Amygdala (tissue), 56 donors: Measurements from ENCODE around the gene AHSP.
"Not testable (repeated sequence)": the region's sequence is repeated elsewhere in the genome, so short reads cannot be mapped to it uniquely, and the experiment has no call there.

ENCODE experiments used
- DNase-seq, 56 donors: peaks; one replicate each; lab custom pipeline; 2025; lab: John Stamatoyannopoulos, UW

The AHSP gene, protein sequence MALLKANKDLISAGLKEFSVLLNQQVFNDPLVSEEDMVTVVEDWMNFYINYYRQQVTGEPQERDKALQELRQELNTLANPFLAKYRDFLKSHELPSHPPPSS

DNA sequence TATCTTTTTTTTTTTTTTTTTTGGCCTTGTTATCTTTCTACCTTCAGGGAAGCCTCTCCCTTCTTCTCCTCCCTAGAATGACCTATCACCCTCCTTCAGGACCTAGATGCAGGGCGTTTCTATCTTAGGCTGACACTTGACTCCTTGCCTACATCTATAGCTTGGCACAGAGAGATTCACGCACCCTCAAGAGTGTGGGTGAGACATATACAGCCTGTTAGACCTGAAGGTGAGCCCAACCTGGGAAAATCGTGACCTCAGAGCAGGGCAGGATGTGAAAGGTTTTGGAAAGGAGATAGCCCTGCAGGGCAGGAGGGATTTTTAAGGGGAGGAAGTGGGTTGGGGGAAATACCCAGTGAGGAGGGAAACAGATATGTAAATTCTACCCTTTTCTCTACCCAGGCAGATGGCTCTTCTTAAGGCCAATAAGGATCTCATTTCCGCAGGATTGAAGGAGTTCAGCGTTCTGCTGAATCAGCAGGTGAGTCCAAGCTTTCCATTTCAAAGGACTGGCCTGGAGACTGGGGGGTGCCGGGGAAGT is at the start of gene AHSP:
AHSP (plus strand) TSS at position 167 of the 541 bp plus-strand sequence; CDS start at position 407, 240 bp downstream.
- no peak for DNase-seq

DNA sequence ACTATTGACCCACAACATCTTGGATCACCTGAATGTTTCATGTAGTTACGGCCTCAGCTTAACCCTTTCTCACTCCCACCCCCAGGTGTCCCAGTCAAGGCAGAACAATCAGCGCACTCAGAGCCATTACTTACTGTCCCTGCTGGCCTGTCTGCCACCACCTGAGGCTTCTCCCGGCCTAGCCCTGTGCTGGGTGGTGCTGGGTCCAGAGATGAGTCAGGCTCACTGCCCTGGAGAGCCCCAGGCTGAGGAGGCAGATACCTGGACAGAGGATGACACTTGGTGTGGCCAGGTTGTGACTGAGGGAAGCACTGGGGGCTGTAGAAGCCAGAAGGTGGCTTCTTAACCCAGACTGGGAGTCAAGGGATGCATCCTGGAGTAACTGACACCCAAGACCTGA is 48.7 kb upstream of the AHSP start:
- no peak for DNase-seq

DNA sequence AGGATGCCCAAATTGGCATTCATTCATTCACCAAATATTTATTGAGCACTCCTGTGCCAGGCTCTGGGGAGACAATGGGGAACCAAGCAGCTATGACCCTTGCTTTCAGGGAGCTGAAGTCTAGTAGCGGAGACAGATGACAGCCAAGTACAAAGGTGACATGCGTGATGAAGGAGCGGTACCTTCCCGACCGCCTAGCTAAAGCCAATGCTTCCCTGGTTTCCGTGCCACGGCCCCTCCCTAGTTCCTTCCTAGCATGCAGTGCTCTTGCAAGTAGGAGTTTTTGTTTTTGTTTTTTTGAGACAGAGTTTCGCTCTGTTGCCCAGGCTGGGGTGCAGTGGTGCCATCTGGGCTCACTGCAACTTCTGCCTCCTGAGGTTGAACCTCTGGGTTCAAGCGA is 47.9 kb upstream of the AHSP start:
- DNase-seq = no peak

DNA sequence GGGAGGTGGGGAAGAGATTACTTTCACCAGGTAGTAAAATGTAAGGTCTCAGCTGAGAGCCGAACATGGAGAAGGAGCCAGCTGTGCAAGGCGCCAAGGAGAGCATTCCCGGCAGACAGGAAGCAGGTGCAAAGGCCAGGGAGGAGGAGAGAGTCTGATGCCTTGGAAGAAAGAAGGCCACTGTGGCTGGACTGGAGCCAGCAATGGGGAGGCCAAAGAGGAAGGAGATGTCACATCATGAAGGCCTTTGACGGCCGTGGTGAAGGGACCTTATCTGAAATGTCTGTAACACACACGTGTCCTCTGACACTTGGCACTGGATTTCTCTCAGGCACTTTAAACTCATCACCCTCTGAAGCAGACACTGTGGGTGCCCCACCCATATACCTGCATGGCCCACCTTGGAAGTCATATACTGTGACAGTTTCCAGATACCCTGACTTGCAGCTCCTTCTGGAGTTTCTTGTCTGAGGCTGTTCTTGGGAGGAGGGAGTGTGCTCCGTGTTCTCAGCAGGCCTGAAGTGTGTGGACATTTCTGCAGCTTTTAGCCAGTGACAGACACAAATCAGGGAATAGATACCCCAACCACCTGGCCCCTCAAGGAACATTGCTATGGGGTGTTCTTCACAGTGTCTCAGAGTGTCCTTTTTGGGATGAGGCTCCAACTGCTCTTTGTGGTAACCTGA is 46.7 kb upstream of the AHSP start:
- no peak for DNase-seq

DNA sequence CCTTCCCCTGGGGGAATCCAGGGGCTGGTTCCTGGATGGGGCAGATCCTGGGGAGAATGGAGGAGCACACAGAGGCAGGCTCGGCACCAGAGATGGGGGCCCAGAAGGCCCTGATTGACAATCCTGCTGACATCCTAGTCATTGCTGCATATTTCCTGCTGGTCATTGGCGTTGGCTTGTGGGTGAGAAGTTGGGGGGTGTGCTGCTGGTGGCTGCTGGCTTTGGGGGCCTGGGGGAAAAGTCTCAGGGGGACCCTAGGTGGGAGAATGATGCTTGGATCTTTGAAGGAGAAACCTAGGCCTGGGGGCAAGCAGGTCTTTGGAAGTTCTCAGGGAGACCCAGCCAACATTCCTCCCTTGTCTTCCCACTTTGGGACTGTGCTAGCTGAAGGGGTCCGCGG is 44.6 kb upstream of the AHSP start, which contains the start of gene SLC5A2:
SLC5A2 (plus strand) TSS at position 43 of the 400 bp plus-strand sequence; CDS start at position 57, 14 bp downstream.
- DNase-seq = no peak

DNA sequence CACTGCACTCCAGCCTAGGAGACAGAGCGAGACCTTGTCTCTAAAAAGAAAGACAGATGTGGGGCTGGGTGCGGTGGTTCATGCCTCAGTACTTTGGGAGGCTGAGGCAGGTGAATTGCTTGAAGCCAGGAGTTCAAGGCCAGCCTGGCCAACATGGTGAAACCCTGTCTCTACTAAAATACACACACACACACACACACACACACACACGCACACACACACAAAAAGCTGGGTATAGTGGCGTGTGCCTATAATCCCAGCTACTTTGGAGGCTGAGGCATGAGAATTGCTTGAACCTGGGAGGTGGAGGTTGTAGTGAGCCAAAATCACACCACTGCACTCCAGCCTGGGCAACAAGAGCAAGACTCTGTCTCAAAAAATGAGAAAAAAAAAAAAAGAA is 43.7 kb upstream of the AHSP start:
- DNase-seq = not testable (repeated sequence)

DNA sequence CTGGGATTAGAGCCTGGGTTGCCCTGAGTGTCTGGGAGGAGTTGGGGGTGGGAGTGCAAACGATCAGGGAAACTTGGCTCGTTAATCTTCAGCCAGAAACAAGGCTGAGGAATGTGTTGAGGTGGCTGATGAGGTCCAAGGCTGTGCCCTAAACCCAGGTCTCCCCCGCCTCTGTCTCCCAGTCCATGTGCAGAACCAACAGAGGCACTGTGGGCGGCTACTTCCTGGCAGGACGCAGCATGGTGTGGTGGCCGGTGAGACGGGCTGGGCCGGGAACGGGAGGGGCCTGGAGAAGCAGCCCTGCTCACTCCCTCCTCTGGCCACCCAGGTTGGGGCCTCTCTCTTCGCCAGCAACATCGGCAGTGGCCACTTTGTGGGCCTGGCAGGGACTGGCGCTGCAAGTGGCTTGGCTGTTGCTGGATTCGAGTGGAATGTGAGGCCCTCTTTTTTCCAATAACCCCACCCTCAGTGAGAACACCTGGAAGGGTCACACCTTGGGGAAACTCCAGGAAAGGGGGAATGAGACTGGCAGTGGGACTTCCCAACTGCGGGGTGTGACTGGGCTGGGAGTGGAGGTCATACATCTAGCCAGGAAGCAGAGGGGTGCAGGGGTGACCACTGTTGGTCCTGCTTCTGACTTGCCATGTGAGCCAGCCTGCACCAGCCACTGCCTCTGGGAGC is 43.1 kb upstream of the AHSP start:
- no peak for DNase-seq

DNA sequence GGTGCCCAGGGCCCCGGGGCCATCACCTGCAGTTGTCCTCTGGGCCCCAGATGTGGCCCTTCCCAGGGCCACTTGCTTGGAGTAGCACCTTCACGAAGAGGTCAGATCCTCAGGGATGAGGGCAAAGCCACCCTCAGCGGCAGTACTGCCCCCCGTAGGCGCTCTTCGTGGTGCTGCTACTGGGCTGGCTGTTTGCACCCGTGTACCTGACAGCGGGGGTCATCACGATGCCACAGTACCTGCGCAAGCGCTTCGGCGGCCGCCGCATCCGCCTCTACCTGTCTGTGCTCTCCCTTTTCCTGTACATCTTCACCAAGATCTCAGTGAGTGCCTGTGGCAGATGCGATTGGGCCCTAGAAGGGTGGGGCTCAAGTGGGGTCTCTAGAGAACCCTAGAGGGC is 42.1 kb upstream of the AHSP start:
- no peak for DNase-seq

DNA sequence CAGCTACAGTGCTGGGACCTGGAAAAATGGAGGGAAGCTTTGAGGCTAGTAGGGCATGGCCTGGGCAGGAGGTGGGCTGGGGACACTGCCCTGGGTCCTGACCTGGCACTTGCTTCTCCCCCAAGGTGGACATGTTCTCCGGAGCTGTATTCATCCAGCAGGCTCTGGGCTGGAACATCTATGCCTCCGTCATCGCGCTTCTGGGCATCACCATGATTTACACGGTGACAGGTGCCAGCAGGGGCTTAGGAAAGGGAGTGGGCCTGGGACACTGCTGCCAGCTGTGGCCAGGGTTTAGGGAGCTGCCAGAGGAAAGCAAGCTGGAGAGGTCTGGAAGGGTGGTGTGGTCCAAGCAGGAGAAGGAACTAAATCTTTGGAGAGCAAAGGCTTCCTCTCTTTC is 41.7 kb upstream of the AHSP start:
- DNase-seq = no peak

DNA sequence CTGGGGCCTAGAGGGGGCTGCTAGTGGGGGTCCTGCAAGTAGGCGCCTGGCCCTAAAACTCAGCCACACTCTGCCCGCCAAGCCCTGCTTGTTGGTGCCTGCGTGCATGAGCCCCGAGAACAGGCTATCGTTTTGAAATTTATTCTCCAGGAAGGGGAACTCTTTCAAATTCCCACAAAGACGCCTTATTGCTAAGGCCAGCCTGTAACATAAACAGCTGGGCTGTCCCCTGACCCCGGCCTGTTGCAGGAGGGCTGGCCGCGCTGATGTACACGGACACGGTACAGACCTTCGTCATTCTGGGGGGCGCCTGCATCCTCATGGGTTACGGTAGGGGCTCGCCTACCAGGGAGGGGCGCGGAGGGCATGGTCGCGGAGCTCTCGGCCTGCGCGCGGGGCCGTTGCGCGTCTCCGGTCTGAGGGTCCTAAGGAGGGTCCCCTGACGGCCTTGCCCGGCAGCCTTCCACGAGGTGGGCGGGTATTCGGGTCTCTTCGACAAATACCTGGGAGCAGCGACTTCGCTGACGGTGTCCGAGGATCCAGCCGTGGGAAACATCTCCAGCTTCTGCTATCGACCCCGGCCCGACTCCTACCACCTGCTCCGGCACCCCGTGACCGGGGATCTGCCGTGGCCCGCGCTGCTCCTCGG is 40.5 kb upstream of the AHSP start:
- DNase-seq = no peak

DNA sequence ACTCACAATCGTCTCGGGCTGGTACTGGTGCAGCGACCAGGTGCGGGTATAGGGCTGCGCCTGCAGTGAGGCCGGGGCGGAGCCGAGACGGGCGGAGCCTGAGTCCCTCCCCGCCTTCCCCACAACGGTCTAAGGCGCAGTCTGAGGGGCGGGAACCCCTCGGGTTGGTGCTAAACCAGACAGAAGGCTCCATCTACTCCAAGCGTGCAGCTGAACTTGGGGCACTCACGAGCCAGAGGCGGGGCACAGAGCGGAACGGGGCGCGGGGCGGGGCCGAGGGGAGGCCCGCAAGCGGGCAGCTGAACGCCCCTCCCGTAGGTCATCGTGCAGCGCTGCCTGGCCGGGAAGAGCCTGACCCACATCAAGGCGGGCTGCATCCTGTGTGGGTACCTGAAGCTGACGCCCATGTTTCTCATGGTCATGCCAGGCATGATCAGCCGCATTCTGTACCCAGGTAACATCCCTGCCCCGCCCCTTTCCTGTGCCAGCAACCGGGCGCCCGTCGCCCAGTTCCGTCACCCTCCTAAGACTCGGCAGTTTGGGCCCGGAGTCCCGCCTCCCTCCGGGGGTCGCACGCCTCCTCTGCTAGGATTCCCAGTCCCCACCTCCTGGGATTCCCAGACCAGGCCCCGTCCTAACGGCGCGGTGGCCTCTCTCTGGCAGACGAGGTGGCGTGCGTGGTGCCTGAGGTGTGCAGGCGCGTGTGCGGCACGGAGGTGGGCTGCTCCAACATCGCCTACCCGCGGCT is 39.8 kb upstream of the AHSP start:
- DNase-seq = peak in 8 of 56 donors; percentile 9 to 69 (median 29)

DNA sequence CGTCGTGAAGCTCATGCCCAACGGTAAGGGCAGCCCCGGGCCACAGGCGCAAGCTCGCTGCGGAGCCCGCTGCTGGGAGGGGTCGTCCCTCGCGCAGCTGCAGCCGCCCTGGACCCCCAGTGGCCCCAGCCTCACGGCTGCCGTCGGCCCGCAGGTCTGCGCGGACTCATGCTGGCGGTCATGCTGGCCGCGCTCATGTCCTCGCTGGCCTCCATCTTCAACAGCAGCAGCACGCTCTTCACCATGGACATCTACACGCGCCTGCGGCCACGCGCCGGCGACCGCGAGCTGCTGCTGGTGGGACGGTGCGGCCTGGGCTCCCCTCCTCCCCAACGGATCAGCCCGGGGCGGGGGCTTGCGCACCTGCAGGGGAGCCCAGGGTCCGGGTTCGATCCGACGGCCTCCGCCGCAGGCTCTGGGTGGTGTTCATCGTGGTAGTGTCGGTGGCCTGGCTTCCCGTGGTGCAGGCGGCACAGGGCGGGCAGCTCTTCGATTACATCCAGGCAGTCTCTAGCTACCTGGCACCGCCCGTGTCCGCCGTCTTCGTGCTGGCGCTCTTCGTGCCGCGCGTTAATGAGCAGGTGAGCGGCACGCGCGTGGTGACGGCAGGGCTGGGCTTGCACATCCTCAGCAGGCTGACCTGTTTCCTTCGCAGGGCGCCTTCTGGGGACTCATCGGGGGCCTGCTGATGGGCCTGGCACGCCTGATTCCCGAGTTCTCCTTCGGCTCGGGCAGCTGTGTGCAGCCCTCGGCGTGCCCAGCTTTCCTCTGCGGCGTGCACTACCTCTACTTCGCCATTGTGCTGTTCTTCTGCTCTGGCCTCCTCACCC is 39.0 kb upstream of the AHSP start:
- no peak for DNase-seq

DNA sequence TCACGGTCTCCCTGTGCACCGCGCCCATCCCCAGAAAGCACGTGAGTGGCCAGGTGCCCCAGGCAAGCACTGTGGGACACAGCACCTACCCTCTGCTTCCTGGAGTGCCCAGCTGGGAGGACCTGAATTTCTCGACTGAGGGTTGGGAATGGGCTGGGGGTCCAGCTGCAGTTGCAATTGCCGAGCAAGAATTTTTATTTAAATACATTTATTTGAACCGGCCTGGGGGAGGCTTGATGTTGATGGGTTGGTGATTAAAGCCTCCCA is 38.5 kb upstream of the AHSP start:
- no peak for DNase-seq

DNA sequence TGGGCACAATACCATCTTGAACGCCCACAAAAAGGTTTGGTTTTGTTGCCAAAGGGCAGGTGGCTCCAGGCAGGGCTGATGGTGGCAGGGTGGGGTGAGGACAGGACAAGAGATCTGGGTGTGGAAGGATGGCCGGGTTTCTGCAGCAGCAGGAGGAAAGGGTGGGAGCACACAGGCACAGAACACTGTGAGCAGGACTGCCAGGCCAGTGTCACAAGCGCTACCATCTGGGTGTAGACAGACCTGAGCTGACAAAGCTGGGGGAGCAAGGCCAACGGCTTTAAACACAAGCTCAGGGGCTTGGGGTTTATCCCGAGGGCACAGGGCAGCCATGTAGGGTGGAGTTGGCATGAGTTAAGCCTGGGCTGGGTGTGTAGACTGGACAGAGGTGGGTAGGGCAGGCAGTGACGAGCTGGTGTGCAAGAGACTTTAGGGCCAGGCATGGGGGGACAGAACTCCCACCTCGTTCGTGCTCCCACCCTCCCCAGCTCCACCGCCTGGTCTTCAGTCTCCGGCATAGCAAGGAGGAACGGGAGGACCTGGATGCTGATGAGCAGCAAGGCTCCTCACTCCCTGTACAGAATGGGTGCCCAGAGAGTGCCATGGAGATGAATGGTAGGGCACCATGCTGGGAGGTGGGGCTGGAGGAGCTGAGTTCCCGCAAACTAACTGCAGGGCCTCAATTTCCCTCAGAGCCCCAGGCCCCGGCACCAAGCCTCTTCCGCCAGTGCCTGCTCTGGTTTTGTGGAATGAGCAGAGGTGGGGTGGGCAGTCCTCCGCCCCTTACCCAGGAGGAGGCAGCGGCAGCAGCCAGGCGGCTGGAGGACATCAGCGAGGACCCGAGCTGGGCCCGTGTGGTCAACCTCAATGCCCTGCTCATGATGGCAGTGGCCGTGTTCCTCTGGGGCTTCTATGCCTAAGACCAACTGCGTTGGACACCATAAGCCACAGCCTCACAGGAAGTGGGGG is 37.8 kb upstream of the AHSP start:
- DNase-seq = no peak

DNA sequence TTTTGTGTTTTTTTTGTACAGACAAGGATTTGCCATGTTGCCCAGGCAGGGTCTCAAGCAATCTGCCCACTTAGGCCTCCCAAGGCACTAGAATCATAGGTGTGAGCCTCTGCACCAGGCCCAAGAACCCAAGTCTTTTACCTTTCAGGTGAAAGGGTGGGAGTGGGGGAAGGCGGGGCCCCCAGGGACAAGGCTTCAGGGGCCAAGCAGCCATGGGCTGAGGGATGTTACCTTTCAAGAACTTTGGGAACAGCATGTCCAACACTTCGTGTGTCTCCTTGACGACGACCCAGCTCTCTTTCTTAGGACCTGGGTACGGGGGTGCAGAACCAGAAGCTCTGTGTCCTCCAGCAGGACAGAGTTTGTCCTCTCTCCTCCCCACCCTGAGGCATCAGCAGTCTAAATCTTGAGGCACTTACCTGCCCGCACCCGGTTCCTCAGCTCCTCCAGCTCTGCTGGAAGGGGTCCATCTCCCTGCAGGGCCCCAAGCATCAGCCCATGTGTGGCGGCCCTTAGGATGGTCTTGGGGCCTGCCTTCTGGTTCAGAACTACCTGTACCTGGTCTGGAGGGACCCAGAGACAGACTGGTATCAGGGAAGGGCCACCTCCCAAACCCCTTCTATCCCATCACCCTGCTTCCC is 35.8 kb upstream of the AHSP start:
- DNase-seq = no peak

DNA sequence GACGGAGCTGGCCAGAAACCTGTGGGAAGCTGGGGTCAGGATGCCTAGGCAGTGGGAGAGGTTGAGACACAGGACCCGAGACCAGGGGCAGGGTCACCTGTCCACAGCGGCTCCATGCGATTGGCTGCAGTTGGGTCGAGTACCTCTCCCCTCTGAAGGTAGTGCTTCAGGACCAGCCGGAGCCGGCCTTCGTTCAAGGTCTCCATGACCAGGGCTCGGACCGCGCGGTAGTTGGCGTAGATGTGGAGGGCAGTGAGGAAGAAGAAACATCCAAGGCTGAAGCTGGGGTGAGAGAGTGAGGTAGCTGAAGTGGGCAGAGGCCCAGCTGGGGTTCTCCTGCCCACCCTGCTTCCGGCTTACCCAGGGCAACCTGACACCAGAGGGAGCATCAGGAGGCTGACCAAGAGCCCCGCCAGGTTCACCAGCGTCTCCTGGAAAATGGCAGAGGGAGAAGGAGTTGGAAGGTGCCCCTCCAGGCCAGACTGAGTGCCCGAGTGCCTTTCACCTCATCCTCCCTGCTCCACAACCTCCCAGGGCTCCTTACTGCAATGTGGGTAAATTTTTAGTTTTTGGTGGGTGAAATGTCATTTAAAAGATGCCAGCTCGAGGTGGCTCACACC is 34.1 kb upstream of the AHSP start:
- no peak for DNase-seq

DNA sequence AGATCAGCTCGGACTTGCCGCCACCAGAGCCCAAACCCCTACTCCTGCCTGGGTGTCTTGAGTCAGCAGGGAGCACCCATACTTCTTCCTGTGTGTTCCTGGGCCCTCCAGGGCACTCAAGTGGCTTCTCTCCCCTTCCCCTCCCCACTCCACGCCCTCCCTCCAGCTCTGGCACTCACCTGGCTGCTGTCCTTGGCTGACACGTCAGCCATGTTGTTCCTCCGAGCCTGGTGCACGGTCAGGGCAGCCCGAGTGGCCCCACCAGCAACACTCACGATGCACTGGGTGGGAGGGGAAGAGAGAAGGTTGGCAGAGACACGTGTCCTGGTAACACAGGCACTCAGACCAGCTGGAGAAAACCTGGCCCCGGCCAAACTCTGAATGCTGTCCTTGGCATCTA is 31.0 kb upstream of the AHSP start:
- no peak for DNase-seq

DNA sequence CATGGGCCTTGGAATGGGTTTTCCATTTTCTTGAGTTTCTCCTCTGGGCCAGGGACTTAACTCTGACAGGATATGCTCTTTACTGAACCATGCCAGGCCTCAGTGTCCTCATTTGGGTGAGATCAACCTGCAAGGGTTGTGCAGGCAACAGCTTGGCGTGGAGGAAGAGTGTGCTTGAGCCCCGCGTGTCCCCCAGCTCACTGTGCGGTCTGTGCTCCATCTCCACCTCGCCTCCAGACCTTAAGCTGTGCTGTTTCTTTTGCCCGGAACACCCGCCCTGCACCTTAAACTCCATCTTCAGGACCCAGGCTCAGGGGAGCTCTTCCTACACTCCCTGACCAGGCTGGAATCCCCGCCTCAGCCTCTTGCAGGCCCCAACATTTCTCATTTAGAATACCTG is 29.2 kb upstream of the AHSP start:
- no peak for DNase-seq
